NCI-H2227 treated with DMSO at 0.1 percent for 48 hours (cell line): ENCODE measurements around the gene TNP2.
"Not testable (repeated sequence)": the region's sequence is repeated elsewhere in the genome, so short reads cannot be mapped to it uniquely, and the experiment has no call there.

Experiments used
- DNase-seq: peaks from one replicate; lab custom pipeline; 2025; lab: John Stamatoyannopoulos, UW

TNP2 gene

DNA sequence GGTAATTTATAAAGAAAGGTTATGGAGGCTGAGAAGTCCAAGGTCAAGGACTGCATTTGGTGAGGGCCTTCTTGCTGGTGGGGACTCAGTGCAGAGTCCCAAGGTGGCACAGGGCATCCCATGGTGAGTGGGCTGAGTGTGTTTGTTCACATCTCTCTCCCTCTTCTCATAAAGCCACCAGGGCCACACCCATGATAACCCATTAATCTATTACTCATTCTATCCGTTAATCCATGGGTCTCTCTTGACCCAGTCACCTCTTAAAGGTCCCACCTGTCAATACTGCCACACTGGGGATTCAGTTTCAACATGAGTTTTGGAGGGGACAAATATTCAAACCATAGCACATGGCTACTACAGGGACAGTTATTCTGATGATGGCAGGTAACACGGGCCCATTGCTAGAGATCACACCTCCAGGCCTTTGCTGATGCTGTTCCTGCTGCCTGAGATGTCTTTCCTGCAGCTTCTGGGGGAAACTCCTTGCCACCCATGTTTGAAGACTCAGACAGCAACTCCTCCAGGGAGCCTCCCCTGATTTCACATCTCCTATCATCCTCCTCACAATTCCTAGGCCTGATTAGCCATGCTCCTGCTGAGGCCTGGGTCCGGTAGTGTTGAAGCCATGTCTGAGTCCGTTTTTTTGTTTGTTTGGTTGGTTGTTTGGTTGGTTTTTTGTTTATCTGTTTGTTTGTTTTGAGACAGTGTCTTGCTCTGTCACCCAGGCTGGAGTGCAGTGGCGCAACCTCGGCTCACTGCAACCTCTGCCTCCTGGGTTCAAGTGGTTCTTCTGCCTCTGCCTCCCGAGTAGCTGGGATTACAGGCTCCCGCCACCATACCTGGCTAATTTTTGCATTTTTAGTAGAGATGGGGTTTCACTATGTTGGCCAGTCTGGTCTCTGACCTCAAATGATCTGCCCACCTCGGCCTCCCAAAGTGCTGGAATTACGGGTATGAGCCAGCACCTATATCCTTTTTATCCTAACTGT is 29.2 kb downstream of the TNP2 start:
- DNase-seq, result no peak

DNA sequence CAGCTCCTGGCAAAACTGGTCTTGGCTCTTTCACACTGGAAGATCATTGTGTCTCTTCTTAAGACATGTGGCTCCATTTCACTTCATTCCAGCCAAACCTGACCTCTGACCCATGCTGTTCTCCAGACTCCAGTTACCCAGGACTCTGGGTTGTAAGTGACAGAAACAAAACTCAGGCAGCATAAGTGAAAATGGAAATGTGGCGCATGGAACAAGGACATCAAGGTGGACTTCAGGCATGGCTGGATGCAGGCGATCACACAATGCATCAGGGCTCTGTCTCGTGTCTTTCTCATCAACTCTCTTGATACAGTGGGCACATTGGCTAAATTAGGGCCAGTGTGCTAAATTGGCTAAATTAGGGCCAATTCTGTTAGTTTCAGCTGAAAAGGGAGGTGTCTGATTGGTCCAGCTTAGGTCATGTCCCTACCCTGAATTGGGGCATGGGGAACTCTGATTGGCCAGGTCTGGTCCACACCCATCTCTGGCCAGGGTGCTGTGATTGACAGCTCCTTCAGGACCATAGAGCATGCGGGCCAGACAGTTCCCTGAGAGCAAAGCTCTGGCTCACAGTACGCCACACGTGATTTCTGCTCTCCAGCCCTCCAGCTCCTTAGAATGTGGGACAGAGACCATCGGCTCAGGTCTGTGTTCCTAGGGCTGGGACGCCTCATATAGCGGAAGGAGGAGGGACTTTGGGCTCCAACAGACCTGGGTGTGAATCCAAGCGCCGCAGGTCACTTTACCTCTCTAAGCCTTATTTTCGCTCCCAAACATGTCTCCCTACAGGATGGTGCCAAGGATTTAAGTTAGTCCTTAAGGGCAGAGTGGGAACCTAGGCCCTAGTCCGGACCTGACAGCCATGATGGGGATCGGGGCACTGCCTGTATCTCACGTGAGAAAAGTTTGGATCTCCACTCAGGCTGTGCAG is 30.6 kb downstream of the TNP2 start:
- no peak for DNase-seq

DNA sequence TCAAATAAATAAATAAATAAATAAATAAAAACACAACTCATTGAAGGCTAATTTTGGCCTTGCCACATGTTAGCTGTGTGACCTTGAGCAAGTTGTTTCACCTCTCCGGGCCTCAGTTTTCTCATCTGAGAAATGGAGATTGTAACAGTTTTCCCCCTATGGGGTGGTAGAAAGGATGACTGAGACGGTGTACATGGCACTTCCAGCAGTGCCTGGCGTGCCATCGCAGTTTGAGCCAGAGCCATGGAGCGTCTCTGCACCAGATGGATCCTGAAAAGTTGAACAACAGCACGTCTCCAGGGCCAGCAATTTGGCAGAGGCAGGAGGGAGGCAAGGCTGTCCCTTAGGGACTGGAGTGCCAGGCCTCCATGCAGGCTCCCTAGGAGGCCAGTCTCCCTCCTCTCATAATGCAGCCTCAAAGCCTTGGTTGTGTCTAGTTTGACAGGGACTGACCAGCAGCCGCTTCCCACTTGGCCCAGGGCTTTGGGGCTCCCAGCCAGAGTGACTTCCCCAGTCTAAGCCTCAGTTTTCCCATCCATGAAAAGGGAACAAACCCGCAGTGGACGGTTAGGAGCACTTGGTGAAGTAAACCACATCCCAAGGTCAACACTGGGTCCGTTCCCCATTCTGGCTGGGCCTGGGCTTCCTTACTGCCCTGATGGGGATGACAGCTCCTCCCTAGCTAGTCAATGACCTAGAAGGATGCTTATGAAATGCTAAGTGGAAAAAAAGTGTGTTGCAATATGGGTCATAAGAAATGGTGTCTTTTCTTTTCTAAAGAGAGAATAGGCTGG is 32.5 kb downstream of the TNP2 start:
- no peak for DNase-seq

DNA sequence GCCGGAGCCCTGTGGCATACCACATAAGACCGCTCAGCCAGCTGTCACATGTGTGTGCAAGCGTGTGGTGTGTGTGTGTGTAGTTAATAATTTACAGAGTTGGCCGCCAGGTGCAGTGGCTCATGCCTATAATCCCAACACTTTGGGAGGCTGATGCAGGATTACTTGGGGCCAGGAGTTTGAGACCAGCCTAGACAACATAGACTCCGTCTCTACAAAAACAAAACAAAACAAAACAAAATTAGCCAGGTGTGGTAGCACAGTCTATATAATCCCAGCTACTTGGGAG is 33.5 kb downstream of the TNP2 start:
- no peak for DNase-seq

DNA sequence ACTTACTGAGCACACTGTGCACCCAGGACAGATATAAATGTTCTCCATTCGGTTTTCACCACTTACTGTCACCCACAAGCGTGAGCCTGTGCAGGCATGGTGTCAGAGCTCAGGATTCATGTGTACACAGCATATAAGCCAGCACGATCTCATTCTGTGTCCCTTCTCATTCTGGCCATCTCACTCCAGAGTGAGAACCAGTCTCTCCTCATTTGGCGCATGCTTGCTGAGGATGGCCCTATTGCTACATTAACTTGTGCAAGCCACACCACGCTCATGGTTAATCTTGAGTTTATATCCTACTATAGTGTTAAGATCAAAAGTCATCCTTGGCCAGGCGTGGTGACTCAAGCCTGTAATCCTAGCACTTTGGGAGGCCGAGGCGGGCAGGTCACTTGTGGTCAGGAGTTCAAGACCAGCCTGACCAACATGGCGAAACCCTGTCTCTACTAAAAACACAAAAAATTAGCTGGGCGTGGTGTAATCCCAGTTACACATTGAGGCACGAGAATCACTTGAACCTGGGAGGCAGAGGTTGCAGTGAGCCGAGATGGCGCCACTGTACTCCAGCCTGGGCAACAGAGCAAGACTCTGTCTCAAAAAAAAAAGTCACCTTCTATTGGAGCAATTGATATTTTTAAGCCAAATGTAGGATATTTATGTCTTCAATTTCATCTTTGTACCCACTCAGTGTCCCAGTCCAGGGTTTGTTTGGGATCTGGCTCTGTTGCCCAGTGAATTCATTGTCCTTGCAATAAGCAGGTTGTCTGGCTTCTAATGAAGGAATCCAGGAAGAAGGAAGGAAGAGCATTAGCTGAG is 34.0 kb downstream of the TNP2 start:
- DNase-seq, result no peak

DNA sequence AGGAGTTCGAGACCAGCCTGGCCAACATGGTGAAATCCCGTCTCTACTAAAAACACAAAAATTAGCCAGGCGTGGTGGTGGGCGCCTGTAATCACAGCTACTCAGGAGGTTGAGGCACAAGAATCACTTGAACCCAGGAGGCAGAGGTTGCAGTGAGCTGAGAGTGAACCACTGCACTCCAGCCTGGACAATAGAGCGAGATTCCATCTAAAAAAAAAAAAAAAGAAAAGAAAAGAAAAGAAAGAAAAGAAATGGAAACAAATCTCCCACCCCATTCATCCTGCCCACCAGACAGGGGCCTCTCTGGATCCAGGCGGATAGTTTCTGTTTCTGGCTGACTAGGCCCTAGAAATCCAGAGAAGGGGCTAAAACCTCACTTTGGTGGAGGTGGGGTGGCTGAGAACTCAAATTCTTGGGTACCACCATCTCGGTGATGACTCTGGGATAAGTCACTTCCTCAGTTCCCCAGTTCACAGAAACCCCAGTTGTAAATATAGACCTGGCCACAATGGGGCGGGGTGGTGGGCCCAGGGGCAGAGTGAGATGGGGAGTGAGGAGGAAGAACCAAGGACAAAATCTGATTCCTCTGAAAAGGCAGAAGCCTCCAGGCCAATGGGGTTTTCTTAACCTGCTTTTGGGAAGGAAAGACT is 35.3 kb downstream of the TNP2 start:
- DNase-seq, result no peak

DNA sequence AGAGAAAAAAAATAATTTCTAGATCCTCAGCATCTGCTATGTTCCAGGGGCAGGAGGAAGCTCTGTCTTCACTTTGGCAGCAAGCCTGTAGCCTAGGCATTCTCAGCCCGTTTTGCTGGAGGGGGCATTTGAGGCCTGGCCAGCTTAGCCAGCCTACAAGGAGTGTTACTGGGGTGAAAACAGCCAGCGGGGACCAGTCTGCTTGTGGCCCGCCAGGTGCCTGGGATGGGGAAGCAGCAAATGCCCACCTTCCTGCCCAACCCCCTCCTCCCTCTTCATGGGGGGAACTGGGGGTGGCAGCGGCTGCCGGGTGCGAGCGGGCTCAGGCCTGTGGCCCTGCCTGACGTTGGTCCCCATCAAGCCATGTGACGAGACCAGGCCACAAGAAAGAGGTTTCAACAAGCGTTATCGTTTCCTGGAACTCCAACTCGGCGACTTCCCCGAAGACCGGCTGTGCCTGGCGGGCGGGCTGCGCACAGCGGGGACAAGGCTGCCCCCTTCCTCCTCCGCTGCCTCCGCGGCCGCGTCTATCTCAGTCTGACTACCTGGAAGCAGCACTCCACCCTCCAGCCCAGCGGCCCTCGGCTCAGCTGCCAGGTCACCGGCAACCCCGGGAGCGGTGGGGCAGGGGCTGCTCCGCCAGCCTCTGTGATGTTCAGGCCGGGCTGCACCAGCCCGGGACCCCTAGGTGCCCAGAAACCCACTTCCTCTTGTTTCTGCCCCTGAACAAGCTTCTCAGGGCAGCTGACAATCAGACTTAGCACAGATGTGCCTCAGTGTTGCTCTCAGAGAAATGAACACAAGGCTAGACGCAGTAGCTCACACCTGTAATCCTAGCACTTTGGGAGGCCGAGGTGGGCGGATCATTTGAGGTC is 36.0 kb downstream of the TNP2 start:
- no peak for DNase-seq

DNA sequence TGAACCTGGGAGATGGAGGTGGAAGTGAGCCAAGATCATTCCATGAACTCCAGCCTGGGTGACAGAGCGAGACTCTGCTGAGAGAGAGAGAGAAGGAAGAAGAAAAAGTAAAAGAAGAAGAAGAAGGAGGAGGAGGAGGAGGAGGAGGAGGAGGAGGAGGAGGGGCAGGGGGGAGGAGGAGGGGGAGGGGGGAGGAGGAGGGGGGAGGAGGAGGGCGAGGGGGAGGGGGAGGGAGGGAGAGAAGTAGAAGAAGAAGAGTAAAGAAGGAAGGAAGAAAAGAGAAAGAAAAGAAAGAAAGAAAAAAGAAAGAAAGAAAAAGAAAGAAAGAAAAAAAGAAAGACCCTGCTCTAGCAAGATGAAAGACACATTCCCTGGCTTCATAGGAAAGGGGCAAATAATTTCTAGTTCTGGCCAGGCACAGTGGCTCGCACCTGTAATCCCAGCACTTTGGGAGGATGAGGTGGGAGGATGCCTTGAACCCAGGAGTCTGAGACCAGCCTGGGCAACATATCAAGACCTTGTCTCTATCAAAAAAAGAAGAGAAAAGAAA is 36.7 kb downstream of the TNP2 start:
- DNase-seq, result no peak

DNA sequence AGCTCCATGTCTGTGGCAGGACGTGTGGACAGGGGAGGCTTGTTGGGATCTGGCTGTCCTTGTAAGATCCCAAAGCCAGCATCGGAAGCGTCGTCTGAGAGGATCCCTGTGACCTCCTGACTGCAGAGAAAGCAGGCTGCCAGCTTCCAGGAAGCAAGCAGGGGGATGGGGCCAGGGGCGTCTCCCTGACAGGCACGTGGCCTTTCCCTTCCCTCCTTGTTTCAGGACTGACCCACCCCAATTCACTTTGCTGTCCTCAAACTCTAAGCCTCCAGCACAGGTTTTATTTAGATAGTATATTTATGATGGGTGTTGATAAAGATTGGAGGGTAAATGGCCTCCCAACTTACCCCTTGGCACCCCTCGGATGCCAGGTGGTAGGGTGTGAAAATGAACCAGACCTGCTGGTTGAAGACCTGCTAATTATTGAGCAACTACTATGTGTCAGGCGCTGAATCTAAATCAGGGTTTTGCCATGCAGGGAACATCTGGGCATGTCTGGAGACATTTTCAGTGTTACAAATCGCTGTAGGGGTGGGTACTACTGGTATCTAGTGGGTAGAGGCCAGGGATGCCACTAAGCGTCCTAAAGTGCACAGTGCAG is 37.7 kb downstream of the TNP2 start:
- no peak for DNase-seq

DNA sequence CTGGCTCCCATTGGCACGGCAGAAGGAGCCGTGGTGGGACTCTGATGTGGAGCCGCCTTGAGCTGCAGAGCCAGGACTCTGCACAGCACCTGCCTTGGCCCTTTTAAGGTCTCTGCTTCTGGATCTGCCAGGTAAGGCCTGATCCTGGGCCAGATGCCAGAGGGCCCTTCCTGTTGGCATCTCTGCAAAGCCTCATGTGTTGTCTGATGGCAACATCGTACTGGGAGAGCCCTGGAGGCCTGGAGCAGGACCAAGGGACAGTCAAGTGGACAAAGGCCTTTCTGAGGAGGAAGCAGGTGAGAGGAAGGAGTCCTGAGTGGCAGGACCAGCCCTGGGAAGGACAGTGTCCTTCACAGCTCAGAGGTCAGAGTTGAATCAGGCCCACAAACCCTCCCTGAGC is 39.2 kb downstream of the TNP2 start:
- DNase-seq, result no peak

DNA sequence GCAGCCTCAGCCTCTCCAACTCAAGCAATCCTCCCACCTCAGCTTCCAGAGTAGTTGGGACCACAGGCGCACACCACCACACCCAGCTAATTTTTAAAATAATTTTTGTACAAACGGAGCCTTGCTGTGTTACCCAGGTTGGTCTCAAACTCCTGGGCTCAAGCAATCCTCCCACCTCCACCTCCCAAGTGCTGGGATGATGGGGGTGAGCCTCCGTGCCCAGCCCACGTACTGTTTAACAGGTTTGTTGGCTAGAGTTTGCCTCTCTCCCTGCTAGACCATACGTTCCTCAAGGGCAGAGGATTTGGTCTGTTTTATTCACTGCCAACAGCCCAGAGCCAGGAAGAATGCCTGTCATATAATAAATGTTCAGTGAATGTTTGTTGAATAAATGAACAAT is 39.7 kb downstream of the TNP2 start:
- no peak for DNase-seq

DNA sequence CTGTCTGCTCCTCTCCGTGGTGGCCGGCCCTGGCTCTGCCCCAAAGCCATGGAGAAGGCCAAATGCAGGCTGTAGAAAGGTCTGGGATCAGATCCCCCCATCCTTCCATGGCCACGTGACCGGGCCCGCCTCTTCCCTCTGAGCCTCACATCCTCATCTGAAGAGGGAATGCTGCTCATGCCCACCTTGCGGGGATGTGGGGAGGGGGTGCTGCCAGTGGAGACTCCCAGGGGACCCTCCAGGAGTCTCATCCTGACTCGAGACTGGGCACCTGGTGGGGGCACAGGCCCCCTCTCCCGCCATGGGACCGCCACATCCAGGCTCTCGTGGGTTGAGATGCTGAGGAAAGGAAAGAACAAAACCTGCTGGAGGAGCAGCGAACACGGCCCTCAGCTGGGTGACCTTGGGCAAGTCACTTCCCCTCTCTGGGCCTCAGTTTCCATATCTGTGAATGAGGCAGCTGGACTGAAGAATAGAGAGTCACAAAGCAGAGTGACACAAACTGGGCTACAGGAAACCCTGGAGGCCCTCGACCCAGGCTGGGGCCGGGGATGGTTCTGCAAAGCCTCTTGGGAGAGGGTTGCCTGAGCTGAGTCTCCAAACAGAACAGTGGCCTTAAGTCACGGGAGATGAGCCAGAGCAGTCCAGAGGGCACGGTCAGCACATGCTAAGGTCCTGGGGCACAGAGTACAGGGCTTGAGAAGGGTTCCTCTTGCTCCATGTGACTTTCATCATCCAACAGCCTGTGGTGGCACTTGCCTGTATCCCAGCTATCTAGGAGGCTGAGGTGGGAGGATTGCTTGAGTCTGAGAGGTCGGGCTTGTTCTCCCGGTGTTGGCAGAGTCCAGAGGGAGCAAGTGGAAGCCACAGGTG is 43.2 kb downstream of the TNP2 start:
- DNase-seq, result no peak

DNA sequence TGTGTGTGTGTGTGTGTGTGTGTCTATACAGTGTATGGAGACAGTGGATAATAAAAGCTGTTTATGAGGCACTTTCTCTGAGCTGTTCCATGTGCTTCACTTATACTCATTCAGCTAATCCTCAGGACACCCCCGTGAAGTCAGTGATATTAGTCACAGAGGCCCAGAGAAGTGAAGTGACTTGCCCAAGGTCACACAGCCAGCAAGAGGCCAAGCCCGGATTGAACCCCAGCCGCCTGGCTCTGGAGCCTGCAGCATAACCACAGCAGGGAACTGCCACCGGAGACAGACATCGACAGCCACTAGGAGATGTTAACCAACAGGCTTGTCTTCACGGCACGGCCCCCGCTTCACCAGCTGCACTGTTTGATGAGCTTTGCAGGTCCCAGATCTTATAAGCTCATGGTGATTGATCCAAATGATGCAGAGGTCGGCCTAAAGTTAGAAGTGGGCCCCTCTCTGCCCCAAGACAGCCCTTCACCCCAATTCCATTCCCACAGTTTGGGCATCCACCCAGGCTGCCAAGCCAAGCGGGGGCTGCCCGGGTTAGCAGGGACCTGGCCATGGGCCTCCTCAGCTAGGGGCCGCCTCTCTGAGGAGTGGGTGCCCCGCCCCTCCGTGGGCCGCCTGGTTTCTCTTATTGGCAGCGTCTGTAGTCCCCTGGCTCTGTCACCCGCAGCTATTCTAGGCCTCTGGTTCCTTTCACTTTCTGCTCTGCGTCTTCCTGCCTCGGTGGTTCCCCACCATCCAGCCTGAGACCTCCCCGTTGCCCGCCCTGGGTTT is 44.0 kb downstream of the TNP2 start:
- no peak for DNase-seq

DNA sequence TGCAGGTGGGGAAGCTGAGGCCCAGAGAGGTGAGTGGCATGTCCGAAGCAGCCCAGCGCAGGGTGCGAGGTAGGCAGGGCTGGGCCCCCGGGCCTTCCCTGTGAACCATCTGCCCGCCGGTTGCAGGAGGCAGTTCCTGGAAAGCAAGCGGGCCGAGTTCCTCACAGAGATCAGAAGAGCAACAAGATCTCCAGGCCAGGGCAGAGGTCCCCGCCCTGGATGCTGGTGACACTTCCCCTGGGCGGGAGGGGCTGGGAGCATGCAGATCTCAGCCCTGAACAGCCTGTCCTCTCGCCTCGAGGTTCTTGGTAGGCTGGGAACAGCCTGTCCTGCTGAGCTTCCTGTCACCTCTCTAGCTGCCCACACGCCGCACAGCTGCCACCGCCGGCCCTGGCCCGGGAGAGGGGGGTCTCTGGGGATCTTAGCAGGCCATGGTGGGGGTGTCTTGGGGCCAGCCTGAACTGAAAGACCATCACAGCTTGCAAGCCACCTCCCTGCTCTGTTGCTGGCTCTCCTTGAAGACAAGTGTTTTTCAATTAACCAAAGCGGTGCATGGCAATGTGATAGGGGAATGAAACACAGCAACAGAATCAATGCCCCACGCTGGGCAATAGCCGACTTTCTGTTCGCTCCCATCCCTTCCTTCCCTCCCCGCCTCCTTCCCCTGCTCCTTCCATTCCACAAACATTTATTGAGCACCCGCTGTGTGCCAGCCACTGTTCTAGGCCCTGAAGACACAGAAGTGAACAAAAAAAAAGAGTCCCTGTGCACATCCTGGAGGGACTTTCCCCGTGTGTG is 44.8 kb downstream of the TNP2 start:
- DNase-seq, result no peak

DNA sequence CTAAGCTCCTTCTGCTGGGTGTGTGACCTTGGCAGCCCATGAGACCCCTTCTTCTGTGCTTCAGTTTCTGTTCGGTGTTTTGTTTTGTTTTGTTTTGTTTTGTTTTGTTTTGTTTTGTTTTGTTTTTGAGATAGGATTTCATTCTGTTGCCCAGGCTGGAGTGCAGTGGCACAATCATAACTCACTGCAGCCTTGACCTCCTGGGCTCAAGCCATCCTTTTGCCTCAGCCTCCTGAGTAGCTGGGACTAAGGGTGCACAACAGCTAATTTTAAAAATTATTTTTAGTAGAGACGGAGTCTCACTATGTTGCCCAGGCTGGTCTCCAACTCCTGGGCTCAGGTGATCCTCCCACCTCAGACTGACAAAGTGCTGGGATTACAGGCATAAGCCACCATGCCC is 48.6 kb downstream of the TNP2 start:
- DNase-seq, result not testable (repeated sequence)

DNA sequence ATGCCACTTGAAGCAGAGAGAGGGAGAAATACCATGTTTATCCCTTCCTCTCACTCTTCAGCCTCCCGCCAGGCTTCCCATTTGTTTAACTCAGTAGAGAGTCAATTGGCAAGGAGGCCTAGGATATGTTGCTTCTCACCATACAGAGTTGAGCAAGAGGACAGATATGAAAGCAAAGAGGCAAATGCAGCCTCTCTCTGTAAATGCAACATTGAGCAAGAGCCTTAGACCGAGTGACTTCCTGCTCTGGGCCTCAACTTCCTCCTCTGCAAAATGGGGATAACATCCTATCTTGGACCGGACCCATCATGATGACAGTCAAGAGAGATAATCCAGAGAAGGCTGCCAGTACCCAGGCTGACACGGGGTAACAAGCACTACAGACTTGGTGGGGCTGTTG is 49.9 kb downstream of the TNP2 start:
- DNase-seq, result no peak

DNA sequence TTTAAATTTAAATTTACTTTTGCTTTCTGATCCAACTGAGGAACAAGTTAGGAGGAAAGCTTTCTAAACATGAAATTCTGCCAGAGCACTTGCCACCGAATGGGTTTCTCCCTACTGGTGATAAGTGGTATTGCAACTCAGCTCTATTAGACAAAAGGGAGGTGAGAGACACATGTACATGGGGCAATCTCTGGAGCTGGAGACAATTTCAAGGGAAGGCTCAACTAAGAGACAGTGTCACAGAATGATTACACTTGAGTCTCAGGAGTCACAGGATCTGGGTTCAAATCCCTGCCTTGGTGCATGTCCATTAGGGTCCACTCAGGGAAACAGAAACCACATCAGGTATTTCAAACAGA is 50.5 kb downstream of the TNP2 start:
- no peak for DNase-seq
